GM18868 (cell line): ENCODE data around the gene HOXC6.

ENCODE experiments used
- ATAC-seq: cut with Tn5 transposase; IDR thresholded peaks from one replicate; pipeline ENCODE4 v1.9.1; 2021; ENCODE audit warnings: mild to moderate bottlenecking, moderate library complexity; ENCODE audit not compliant: unreplicated experiment

Gene HOXC6

DNA sequence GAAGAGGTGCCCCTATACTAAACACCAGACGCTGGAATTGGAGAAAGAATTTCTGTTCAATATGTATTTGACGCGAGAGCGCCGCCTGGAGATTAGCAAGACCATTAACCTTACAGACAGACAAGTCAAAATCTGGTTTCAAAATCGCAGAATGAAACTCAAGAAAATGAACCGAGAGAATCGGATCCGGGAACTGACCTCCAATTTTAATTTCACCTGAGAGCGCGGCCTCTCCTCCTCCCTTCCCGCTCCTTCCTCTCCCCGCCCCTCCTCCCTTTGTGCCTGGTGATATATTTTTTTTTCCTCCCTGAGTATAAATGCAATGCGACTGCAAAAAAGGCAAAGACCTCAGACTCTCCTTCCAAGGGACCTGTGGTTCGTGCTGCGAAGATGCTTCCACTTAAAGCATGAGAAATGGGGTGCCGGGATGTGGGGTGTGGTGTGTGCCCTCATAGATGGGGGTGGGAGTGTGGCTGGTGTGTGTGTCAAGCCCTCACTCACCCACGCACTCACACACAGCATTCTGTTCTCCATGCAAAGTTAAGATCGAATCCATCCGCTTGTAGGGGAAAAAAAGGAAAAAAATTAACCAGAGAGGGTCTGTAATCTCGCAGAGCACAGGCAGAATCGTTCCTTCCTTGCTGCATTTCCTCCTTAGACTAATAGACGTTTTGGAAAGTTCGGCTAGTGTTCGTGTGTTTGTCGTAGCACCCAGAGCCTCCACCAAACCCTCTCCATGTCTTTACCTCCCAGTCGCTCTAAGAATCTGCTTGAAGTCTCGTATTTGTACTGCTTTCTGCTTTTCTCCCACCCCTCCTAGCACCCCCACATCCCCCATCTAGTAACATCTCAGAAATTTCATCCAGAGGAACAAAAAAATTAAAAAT is 38.8 kb upstream of the HOXC6 start:
- no peak for ATAC-seq

DNA sequence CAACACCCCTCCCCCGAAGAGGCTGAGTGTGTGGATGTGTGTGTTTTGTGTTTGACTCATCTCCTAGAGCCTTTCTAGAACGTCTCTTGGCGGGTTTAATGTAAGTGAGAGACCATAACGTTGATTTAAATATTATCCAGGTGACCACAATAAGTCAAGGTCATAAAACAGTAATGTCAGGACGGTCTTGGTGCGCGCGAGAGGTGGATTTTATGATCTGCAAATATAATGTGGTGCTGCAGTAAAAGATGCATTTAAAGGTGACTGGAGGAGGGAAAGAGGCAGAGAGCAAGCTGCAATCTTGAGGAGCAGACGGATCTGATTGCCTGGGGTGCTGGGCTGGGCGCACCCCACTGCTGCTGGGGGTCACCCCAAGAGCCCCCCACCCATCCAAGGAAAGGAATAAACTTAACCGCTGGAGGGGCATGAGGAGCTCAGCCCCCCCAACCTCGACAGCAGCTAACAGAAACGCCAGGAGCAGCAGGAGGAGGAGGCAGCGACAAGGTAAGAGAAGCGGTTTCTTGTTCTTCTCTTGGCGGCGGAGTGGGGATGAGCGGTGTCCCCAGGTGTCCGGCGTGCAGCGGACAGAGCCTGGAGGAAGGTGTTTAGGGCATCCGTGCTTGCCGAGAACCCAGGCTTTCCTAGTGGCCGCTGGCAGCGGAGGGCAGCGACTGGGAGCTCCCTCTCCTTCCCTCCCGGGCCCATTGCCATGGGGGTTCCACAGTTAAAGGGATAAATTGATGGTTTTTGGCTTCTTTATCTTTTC is 37.7 kb upstream of the HOXC6 start:
- ATAC-seq: no peak

DNA sequence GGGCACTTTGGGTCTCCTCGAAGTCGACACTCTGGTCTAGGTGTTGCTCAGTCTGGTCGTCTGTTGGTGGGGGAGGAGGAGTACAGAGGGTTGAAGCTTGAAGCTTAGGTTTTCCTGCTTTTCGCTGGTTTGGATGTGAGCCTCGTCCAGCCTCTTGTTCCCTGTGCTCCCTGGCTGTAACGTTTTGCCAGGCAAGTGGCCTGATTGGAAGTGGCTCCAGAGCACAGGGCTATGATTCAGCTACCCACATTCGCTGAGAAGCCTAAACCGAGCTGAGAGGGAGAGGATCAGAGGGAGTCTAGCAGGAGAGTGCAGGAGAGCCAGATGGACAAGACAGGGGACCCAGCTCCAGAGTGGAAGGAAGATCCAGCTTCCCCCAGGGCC is 37.2 kb upstream of the HOXC6 start:
- ATAC-seq: no peak

DNA sequence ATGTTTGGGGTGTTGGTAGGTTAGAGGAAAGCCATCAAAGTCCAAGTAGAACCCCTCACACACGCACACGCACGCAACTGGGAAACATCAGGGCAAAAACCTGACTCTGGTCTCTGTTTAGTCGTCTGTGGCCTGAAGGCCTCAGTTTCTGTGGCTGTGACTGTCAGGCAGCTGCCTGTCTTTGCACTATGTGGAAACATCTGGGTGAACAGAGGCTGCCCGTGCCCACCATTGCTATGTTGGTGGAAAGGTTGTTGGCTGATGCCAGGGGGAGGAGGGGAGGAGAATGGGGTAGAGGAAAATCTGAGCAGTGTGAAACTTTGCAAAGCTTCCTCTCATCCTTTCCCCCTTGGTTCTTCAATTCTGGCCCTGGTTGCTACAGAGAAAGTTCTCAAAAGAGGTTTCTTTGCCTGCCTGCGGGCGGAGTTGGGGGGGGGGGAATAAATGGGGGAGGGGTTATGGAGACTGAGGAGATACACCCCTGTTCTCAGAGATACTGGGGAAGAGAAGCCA is 35.8 kb upstream of the HOXC6 start:
- no peak for ATAC-seq

DNA sequence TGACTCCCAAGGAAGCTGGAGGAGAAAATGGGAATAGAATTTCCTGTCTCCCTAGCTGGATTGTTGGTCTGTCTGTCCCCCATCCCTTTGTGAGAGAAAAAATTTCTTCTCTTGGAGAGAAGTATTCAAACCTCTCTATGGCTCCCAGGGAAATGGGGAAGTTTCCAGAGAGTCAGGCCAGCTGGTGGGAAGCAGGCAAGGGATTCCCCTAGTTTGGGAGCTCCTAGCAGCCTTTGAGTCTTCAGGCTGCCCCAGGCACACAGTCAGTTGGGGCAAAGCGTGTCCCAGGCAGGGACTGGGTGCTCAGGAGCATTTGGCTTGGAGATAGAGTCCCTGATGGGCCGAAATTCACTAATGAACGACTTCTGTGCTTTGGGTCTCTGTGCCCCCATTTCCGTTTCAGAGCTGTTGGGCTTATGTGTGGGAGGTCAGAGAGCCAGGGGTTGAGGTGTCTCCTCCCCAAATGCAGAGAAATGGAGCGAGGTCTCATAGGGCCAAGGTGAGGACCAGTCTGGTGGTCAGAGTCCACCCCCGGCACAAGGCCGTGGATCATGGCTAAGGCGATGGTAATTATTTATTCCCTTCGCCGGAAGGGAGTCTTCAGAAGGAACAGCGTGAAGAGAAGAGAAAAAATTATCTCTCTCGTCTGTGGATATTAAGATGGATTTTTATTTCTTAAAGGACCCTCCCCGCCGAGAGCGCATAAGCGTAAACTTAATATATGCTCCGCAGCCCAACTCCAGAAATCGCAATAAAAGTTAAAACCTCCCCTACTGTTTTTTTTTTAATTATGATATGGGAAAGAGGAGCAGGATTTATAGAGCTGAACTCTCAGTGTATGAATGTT is 34.9 kb upstream of the HOXC6 start:
- no peak for ATAC-seq

DNA sequence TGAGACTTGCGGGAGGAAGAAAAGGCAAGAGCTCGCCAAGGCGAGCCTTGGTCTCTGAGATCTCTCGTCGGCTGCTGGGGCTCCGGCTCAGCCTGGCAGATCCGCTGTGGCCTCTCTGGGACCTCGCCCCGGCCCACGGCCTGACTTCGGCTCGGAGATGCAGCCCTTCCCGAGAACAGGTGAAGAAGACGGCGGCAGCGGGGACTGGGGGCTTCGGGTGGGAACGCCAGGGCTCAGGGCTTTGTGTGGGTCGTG is 34.3 kb upstream of the HOXC6 start:
- ATAC-seq: no peak

DNA sequence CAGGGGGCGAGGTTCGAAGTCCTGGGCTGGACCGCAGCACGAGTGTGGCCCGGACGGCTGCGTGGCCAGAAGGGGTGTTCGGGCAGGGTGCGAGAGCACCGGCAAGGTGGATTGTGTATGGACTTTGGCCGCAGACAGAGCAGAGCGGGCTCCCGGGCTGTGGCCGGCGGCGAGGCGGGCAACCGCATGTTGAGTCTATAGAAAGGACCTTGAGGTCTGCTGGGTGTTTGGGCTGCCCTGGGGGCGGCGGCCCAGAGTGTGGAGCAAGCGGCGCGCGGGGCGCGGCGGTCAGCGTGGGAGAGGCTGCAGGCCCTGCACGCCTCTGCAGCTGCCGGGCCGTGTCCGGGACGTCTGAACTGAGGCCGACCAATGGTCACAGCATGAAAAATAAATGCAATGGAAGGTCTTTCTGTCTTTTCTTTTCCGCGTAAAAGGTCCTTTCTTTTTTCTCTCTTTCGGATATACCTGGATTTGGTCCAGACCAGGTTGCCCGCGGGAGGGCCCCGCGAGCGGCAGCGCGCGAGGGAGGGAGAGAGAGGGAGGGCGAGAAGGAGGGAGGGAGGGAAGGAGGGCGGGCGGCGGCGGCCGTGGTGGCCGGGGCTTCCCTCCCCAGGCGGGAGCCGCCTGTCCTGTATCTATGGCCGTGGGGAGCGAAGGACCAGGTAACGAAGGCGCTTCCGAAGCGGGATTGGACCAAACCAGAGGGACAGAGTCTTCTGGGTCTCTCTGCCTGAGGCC is 33.8 kb upstream of the HOXC6 start:
- no peak for ATAC-seq

DNA sequence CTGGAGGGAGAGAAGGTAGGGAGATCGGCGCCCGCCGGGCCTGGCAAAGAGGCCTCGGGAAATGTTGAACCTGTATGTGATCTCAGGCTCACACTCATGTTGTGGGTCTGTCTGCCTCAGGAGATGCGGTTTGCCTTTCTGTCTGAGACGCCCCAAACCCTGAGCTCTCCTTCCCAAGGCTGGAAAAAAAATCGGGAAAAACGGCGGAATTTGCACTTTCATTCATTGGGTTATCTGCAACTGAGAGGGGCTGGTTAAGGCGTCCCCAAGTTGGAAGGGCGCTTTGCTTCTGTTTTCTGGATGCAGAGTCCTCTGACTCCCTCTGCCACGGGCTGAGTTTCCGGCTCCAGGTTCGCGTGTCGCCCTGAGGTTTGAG is 33.2 kb upstream of the HOXC6 start:
- ATAC-seq: no peak

DNA sequence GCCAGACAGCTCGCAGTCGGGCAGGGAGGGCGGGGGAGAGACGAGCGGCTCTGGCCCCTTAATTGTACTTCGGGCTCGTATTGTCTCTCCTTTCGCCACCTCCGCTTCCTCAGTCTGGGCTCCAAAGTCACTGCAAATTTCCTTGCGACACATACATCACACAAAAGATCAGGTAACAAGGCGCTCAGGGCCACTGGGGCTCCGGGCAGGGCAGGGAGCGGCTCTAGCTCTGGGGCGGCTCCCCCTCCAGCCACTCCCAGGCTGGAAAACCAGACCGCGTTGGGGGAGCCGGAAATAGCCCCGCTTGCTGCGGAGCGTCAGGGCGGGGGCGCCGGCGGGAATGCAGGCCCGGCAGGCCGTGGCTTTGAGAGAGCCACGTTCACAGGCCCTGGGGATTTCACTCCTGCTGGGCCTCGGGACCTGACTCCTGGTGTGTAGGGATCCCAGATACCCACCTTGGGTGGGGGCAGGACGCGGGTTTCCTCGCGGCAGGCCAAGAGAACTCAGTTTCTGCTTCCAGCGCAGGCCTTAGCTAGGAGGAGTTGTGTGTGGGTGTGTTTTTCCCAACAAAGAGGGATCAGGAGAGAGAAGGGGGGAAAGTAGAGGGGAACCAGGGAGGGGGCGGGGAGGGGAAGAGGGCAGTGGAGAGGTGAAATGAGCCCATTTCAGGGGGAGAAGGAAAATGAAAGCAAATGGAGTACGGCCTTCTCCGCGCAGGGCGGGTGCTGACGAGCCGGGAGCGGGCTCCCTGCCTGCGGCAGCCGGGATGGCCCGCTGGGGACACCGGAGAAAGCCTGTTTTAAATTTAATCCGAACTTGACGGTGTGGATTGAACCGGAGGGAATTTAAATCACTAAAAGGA is 32.6 kb upstream of the HOXC6 start:
- ATAC-seq: no peak

DNA sequence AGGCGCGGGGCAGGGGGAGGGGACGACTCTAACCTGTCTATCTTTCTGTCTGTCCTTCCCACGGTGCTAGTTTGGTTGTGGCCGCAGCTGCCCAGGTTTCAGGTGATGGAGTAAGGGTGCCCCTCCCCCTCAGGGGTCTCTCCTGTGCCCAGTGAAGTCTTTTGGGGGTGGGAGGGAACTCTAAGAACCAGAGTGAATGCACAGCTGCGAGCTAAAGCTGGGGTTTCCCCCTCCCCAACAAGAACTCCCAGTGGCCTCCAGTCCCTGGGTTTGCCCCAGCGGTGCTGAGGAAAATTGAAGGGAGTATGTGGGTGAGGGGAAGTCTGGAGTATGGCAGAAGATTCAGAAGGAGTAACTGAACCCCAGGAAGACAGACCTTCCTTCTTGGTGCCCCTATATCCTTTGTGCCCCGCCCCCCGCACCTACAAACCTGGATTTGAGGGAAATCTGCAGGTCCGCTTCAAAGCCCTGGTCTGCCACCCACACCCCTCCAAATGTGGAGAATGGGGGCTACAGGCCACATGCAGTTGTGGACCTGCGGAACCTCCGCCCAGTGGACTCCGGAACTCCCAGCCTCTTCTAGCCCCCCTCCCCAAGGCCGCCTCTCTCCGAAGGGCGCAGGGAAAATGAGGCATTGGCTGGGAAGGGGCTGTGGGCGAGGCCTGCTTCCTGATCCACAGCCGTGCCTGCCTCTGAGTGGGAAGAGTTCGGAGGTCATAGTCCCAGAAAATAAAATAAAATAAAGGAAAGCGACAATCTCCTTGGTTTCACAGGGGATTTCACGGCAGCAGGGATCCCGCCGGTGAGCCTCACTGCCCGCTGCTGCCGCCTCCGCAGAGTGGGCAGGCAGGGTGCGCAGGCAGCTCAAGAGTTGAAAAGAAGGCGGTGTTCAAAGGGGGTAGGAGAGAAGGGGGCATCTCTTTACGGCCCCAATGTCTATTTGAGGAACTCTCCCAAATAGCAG is 31.7 kb upstream of the HOXC6 start:
- no peak for ATAC-seq

DNA sequence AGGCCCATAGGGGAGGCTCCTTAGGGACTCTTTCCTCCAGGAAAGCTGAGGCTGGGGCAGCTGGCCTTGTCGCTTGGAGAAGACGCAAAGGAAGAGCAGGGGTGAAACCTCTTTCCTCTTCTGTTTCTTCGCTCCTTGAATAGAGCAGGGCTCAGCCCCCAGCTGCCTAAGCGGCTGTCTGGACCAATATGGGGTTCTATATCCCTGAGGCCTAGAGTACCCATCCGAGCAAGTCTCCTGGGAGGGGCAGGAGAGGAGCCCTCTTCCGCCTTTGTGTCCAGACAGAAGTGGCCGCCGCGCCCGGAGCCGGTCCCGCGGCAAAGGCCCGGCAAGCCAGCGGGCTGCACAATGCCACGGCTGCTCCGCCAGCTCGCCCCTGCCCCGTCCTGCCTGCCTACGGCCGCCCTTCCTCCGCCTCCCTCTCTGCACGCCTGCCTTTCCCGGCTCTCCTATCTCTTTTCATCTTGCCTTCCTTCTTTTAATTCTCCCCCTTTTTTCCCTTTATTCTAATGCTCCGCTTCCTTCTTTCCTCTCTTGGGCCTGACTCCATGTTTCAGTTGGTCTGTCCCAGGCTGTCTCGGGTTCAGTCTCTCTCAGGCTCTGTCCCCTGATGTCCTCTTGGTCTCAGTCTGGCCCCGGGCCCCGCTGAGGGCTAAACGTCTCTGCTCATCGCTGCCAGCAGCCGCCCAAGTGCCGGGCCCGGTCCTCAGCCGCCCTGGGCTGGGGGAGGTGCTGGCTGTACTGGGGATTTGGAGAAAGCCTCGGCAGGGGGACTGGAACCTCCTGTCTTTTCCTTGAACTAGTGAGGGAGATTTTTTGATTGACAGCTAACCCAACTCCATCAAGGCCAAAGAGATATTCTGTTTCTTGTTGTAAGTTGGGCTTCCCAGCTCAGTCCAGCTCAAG is 30.8 kb upstream of the HOXC6 start:
- no peak for ATAC-seq

DNA sequence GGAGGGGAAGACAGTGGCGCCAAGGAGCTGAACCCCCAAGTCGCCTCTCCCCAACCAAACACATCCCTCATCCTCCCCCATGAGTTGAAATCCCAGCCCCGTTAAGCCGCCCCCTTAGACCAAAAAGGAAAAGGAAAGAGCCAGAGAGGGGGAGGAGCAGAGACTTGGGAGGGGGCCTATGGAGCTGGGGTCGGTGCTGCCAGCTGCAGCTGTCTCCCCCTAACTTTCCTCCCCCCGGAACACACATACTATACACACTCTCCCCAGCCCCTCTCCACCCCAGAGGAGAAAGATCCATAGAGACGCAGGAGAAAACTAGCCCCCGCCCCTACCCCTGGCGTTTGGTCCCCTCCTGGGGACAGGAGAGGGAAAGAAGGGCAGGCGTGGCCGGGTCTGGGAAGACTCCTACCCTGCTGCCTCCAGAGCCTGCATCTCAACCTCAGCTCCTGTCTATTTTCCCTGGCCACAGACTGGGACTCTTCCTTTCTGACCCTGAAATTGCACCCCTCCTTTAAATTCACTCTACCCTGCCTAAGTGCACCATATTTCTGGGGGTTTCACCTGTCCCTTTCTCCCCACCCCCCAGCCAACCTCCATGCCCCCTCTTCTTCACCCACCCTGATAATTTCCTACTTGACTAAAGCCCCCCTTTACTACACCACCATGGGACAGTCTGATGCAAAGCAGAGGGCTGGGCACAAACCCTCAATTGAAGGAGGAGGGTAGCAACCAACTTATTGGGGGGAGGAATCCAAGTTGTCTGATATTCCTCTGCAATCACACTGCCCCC is 29.9 kb upstream of the HOXC6 start:
- no peak for ATAC-seq

DNA sequence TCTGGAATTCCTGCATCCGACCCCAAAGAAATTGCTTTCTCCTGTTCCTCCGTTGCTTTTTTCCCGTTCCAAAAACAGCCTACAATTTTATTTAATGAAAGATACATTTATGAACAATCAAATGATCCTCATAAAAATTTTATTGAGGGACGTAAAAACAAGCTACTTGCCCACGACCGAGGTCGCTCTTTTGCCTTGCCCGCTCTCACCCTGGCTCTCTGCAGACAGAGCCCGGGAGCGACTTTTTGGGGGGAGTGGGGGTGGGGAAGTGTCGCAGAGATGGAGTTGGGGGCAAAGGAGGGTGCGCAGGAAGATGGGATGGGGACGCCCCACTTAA is 29.4 kb upstream of the HOXC6 start:
- no peak for ATAC-seq

DNA sequence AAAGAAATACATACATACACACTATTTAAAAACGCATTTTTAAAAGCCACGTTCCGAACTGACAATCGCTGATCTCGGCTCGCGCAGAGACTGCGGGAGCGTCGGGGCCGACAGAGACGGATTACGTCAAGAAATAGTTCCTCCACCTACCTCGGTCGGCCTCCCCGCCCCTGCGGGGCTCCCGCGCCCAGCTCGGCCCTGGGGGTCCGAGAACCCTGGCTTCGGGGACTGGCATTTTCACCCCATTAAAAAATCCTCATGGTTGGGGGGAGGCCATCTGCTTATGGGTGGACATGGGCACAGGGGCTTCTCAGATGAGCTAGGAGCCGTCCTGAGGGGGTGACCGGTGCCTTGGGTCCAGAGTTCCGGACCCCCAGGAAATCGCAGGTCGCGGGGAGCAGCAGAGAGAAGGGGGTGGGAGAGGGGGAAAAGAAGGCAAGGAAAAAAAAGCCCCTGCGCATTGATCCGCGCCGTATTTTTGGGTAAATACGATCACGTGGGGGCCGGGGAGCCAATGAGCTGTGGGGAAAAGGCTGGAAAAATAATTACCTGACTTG is 28.6 kb upstream of the HOXC6 start:
- no peak for ATAC-seq

DNA sequence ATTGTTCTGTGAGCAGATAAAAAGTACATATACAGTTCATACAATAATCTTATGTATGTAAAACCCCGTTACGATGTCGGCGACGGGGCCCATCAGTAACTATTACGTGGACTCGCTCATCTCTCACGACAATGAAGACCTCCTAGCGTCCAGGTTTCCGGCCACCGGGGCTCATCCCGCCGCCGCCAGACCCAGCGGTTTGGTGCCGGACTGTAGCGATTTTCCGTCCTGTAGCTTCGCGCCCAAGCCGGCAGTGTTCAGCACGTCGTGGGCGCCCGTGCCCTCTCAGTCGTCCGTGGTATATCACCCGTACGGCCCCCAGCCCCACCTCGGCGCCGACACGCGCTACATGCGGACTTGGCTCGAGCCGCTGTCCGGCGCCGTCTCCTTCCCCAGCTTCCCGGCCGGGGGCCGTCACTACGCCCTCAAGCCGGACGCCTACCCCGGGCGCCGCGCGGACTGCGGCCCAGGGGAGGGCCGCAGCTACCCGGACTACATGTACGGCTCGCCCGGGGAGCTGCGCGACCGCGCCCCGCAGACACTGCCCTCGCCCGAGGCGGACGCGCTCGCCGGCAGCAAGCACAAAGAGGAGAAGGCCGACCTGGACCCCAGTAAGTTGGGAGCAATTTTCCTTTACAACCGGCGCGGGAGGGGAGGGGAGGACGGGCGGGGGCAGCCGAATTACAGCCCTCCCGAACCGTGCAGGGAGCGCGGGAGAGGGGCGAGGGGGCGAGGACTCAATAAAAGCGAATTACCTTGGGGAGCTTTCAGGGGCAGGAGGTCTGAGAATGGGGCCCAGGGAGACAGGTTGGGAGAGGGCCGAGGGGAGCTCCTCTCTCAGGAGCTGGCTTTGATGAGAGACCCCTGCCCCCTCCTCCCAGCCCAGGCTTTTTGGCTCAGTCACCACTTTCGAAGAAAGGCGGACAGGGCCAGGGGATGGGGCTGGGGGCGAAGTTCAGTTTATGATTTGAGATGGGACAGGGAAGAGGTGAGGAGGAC is 27.8 kb upstream of the HOXC6 start, which contains the start of gene HOXC9:
TSS of gene HOXC9 (plus strand) at position 46 of the 999 bp plus-strand sequence. CDS start at position 74, 28 bp downstream.
- no peak for ATAC-seq
